Measurements from ENCODE around the gene SLC22A15. TPM values are rescaled to one million over a fixed set of nuclear protein-coding genes. Genes with fewer than 3 reads are reported as not detected.
A peak's percentile ranks its signal among the peaks of the same experiment; 100 is the strongest.

The SLC22A15 gene
- total RNA-seq, 3 donors from 2014 or later: 2.0 to 2.7 (median 2.4) TPM

DNA sequence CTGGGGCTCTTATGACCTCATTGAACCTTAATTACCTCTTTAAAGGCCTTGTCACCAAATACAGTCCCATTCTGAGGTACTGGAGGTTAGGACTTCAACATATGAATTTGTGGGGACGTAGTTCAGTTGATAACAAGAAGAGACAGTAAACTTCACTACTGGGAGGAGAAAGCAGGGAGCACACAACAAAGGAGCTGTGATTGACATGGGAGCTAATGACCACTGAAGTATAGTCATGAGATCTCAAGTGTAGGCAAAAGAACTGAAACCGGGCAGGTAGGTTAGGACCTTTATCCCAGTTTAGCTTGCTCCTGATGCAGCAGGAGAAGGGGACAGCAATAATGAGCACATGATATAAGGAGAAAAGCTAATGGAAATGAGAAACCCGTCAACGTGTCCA is 123.1 kb downstream of the SLC22A15 start:
- ATAC-seq (no peak), DNase-seq (no peak)
- Histone ChIP-seq H3K9me3 (peaks cover 13% of the 10 kb centered on the region), H3K4me1 (ENCODE audit: low read depth) (no peaks in the 10 kb centered on the region), H3K36me3 (ENCODE audit: low read depth) (no peaks in the 10 kb centered on the region), H3K4me3 (no peak overlapping the region)
- TF ChIP-seq, protein P1, sequence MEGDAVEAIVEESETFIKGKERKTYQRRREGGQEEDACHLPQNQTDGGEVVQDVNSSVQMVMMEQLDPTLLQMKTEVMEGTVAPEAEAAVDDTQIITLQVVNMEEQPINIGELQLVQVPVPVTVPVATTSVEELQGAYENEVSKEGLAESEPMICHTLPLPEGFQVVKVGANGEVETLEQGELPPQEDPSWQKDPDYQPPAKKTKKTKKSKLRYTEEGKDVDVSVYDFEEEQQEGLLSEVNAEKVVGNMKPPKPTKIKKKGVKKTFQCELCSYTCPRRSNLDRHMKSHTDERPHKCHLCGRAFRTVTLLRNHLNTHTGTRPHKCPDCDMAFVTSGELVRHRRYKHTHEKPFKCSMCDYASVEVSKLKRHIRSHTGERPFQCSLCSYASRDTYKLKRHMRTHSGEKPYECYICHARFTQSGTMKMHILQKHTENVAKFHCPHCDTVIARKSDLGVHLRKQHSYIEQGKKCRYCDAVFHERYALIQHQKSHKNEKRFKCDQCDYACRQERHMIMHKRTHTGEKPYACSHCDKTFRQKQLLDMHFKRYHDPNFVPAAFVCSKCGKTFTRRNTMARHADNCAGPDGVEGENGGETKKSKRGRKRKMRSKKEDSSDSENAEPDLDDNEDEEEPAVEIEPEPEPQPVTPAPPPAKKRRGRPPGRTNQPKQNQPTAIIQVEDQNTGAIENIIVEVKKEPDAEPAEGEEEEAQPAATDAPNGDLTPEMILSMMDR (IDR thresholded peaks at IDR 0.05): no peak
- intact Hi-C loops (cut with DNase I, micrococcal nuclease): no loop called here

DNA sequence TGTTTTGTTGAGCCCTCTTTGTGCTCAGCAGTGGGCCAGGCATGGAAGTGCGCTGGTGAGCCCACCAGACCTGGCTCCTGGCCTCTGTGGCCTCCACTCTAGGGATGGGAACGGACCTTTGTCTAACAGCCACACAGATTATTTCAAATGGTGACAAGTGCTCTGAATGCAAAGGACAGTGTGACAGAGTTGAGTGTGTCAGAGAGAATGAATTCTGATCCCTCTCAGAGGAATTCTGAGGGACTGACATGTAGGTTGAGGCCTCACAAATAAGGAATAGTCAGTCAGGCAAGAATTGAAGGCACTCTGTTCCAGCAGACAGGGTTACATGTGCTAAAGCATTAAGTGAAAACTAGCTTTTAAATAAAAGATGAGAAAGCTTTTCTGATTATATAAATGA is 123.6 kb downstream of the SLC22A15 start:
- H3K4me1 ChIP-seq (ENCODE audit: low read depth): no peaks in the 10 kb centered on the region
- H3K36me3 ChIP-seq (ENCODE audit: low read depth): no peaks in the 10 kb centered on the region
- no peak for DNase-seq
- no peak overlapping the region for H3K4me3 ChIP-seq
- H3K9me3 ChIP-seq: peaks cover 10% of the 10 kb centered on the region
- no peak for ATAC-seq
- intact Hi-C loops (cut with DNase I, micrococcal nuclease): no loop called here
- TF ChIP-seq, protein P1 (IDR thresholded peaks at IDR 0.05): no peak

DNA sequence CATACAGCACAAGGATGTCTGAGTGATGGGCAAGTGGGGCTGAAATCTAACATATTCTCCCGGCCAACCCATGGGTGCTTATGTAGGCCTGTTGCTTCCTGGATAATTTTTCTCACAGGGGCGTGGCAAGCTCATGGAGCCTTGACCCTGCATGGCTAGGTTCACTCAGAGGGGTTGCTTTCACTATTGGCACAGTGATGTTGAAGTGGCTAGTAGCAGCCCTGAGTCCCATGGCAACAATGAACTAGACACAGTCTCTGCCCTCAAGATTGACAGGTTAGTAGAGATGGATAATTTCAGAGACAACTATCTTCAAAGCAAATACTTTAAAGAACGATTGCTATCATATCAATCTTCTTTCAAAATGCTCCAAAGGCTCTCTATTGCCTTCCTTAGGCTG is 128.4 kb downstream of the SLC22A15 start:
- no peaks in the 10 kb centered on the region for H3K4me1 ChIP-seq (ENCODE audit: low read depth)
- DNase-seq (no peak), ATAC-seq (peak; percentile 73)
- no peak overlapping the region for H3K4me3 ChIP-seq
- no peaks in the 10 kb centered on the region for H3K9me3 ChIP-seq
- TF ChIP-seq, protein P1 (IDR thresholded peaks at IDR 0.05): no peak
- no peaks in the 10 kb centered on the region for H3K36me3 ChIP-seq (ENCODE audit: low read depth)
- intact Hi-C loops (cut with DNase I, micrococcal nuclease): no loop called here

DNA sequence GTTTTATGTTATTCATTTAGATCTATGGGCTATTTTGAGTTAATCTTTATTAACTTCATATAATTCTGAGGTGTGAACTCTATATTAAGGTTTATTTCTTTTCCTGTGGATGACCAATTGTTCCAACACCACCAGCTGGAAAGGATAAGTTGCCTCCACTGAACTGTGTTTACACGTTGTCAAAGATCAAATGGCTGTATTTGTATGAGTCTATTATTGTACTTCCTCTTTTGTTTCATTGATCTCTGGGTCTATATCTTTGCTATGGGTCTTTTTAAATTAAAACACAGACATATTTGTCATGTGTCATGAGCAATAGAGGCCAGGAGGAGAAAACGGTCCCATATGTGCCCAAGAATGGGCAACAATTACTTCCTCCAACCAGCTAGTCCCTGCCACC is 129.7 kb downstream of the SLC22A15 start:
- Histone ChIP-seq H3K9me3 (no peaks in the 10 kb centered on the region), H3K36me3 (ENCODE audit: low read depth) (no peaks in the 10 kb centered on the region), H3K4me3 (no peak overlapping the region), H3K4me1 (ENCODE audit: low read depth) (peaks cover 6% of the 10 kb centered on the region)
- ATAC-seq: peak; percentile 10
- TF ChIP-seq, protein P1 (IDR thresholded peaks at IDR 0.05): no peak
- intact Hi-C loops (cut with DNase I, micrococcal nuclease): no loop called here
- no peak for DNase-seq

DNA sequence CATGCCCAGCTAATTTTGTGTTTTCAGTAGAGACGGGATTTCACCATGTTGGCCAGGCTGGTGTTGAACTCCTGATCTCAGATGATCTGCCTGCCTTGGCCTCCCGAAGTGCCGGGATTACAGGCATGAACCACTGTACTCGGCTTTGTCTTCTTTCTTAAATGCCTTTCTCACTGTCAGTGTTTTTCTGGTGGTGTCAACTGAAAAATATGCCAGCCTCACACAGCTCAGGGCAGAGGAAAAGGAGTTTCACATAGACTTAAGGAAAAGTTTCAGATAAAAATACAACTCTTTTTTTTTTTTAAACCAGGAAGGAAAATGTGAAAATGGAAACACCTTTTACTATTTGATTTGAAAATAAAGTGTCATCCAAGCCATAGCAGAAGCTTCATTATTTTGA is 130.3 kb downstream of the SLC22A15 start:
- ATAC-seq (no peak), DNase-seq (no peak)
- H3K36me3 ChIP-seq (ENCODE audit: low read depth): no peaks in the 10 kb centered on the region
- no peak overlapping the region for H3K4me3 ChIP-seq
- intact Hi-C loops (cut with DNase I, micrococcal nuclease): no loop called here
- TF ChIP-seq, protein P1 (IDR thresholded peaks at IDR 0.05): no peak
- peaks cover 10% of the 10 kb centered on the region for H3K4me1 ChIP-seq (ENCODE audit: low read depth)
- no peaks in the 10 kb centered on the region for H3K9me3 ChIP-seq

DNA sequence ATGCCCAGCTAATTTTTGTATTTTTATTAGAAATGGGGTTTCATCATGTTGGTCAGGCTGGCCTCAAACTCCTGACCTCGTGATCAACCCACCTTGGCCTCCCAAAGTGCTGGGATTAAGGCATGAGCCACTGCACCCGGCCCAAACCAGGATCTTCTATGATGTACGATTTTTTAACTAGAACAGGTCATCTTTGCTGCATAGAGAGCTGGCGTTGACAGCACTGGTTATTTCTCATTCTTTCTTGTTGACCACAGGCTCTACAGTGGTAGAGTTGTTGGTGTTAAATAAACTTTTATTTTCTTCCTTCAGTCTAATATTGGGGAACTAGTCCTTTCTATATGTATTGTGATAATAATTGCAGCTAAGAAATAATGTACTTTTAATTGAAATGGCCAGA is 131.1 kb downstream of the SLC22A15 start:
- TF ChIP-seq, protein P1 (IDR thresholded peaks at IDR 0.05): no peak
- Histone ChIP-seq H3K9me3 (no peaks in the 10 kb centered on the region), H3K4me3 (no peak overlapping the region), H3K4me1 (ENCODE audit: low read depth) (peaks cover 10% of the 10 kb centered on the region), H3K36me3 (ENCODE audit: low read depth) (no peaks in the 10 kb centered on the region)
- DNase-seq (no peak), ATAC-seq (no peak)
- intact Hi-C loops (cut with DNase I, micrococcal nuclease): no loop called here

Data from mucosa of descending colon (tissue), 3 donors.